Renal cortical epithelial cell (primary cell): ENCODE measurements around the gene SLC25A11. TPM values are rescaled to one million over a fixed set of nuclear protein-coding genes. Genes with fewer than 3 reads are reported as not detected.

Experiments
- DNase-seq: peaks from one replicate; pipeline ENCODE4 v3.0.0-alpha.2; 2011; ENCODE audit warnings: low read depth
- total RNA-seq: library from RNA; depleted of rRNA; stranded (reverse); fragments of >200 nt; gene quantifications from 2 replicates; pipeline ENCODE4 v1.2.3, GENCODE V29; 2014

The SLC25A11 gene
- total RNA-seq, 1 donor from 2014 or later: 56.2 TPM

- no peak for DNase-seq
These were observed 44.1 kb downstream of the SLC25A11 start for GRCh38 chr17:4895657-4896331.

GRCh38 chr17:4895121-4895520 is 44.7 kb downstream of the SLC25A11 start:
- DNase-seq: no peak

GRCh38 chr17:4893721-4894560 is 45.9 kb downstream of the SLC25A11 start:
- no peak for DNase-seq

GRCh38 chr17:4893272-4893671 is 46.6 kb downstream of the SLC25A11 start:
- DNase-seq: no peak

GRCh38 chr17:4892499-4893221 is 47.2 kb downstream of the SLC25A11 start:
- no peak for DNase-seq

GRCh38 chr17:4891411-4892410 is 48.1 kb downstream of the SLC25A11 start:
- no peak for DNase-seq

- no peak for DNase-seq
These were observed 52.3 kb downstream of the SLC25A11 start for GRCh38 chr17:4887581-4887980.

Other genes starting within 250 kb of the SLC25A11 start
- gene PELP1, start 235.9 kb downstream of the SLC25A11 start, total RNA-seq: 16.0 and 31.7 TPM in 2 replicates
- gene ARRB2, start 229.4 kb downstream of the SLC25A11 start, total RNA-seq: 2.1 and 2.7 TPM in 2 replicates
- gene MED11, start 208.6 kb downstream of the SLC25A11 start, total RNA-seq: 17.4 and 20.6 TPM in 2 replicates
- 0.30 and 1.0 TPM in 2 replicates for gene ZMYND15, start 200.2 kb downstream of the SLC25A11 start, total RNA-seq
- 36.2 and 48.6 TPM in 2 replicates for gene CXCL16, start 200.1 kb downstream of the SLC25A11 start, total RNA-seq
- not detected in 2 replicates for gene TM4SF5, start 168.2 kb downstream of the SLC25A11 start, total RNA-seq
- not detected in 2 replicates for gene VMO1, start 153.7 kb downstream of the SLC25A11 start, total RNA-seq
- gene GLTPD2, start 151.1 kb downstream of the SLC25A11 start, total RNA-seq: not detected in 2 replicates
- 79.0 and 204 TPM in 2 replicates for gene PSMB6, start 143.9 kb downstream of the SLC25A11 start, total RNA-seq
- 16.0 and 21.3 TPM in 2 replicates for gene PLD2, start 132.9 kb downstream of the SLC25A11 start, total RNA-seq
- 20.8 and 84.6 TPM in 2 replicates for gene MINK1, start 106.7 kb downstream of the SLC25A11 start, total RNA-seq
- gene C17orf107, start 40.5 kb downstream of the SLC25A11 start, total RNA-seq: 1.7 and 4.2 TPM in 2 replicates
- gene CHRNE, start 36.9 kb downstream of the SLC25A11 start, total RNA-seq: 0.25 and 0.35 TPM in 2 replicates
- gene GP1BA, start 7.8 kb downstream of the SLC25A11 start, total RNA-seq: not detected in 2 replicates
- 16.1 and 43.6 TPM in 2 replicates for gene RNF167, start 222 bp upstream of the SLC25A11 start, total RNA-seq
- 549 and 701 TPM in 2 replicates for gene PFN1, start 8.5 kb upstream of the SLC25A11 start, total RNA-seq
- gene ENO3, start 11.1 kb upstream of the SLC25A11 start, total RNA-seq: 5.3 and 6.6 TPM in 2 replicates
- 45.7 and 66.5 TPM in 2 replicates for gene SPAG7, start 27.8 kb upstream of the SLC25A11 start, total RNA-seq
- gene CAMTA2, start 47.6 kb upstream of the SLC25A11 start, total RNA-seq: 0.87 and 37.9 TPM in 2 replicates
- gene INCA1, start 57.5 kb upstream of the SLC25A11 start, total RNA-seq: 0.40 and 0.69 TPM in 2 replicates
- gene KIF1C, start 57.9 kb upstream of the SLC25A11 start, total RNA-seq: 116 and 142 TPM in 2 replicates
- gene SLC52A1, start 95.4 kb upstream of the SLC25A11 start, total RNA-seq: 0.52 and 0.55 TPM in 2 replicates
- gene ZFP3, start 138.4 kb upstream of the SLC25A11 start, total RNA-seq: 1.6 and 4.9 TPM in 2 replicates
- gene ZNF232, start 171.8 kb upstream of the SLC25A11 start, total RNA-seq: 8.8 and 10.4 TPM in 2 replicates
- 0.55 TPM in 1 of 2 replicates, not detected in the other for gene USP6, start 176.0 kb upstream of the SLC25A11 start, total RNA-seq